Breast epithelium (tissue), 3 donors: ENCODE measurements around the gene EHMT1.

ENCODE experiments used
- CTCF ChIP-seq, 3 donors: fragments of 450-650 bp; IDR thresholded peaks; one replicate each; pipeline ENCODE4 v1.5.1; 2016 to 2017; ENCODE audit warnings: antibody characterized with exemption in 3 of 3, mild to moderate bottlenecking in 3 of 3, moderate library complexity in 3 of 3
- POLR2A ChIP-seq: fragments of 450-650 bp; IDR thresholded peaks from one replicate; pipeline ENCODE4 v1.6.1; 2016; ENCODE audit warnings: antibody characterized with exemption, mild to moderate bottlenecking, moderate library complexity
- POLR2AphosphoS5 ChIP-seq, 3 donors: sonication (generic); formaldehyde crosslinking; IDR thresholded peaks; one replicate each; pipeline ENCODE4 v1.6.1; 2017; ENCODE audit warnings: antibody characterized with exemption in 3 of 3

GRCh38 chr9:137728444-137729311, 109.9 kb downstream of the EHMT1 start:
- TF ChIP-seq POLR2A (no peak), CTCF (IDR thresholded peaks at IDR 0.05) (no peak), POLR2AphosphoS5 (IDR thresholded peaks at IDR 0.05) (no peak)
